Brain microvascular endothelial cell (primary cell): ENCODE measurements around the gene CRHR2.

Source experiments
- DNase-seq: peaks from one replicate; pipeline ENCODE4 v3.0.0-alpha.2; 2020
- H3K27ac ChIP-seq: fragments of 250-450 bp; sonication (Bioruptor Pico); 2 replicates; pipeline ENCODE4 v1.5.1; 2020; ENCODE audit warnings: mild to moderate bottlenecking, moderate library complexity
- H3K27me3 ChIP-seq: fragments of 250-450 bp; sonication (Bioruptor Pico); replicated peaks from 2 replicates; pipeline ENCODE4 v1.5.1; 2020; ENCODE audit warnings: mild to moderate bottlenecking
- H3K36me3 ChIP-seq: fragments of 250-450 bp; sonication (Bioruptor Pico); replicated peaks from 2 replicates; pipeline ENCODE4 v1.5.1; 2020; ENCODE audit warnings: mild to moderate bottlenecking
- H3K4me3 ChIP-seq: 2 replicates; pipeline ENCODE4 v1.5.1; 2011; ENCODE audit warnings: low read depth, mild to moderate bottlenecking, control low read depth, low read length, moderate library complexity
- in situ Hi-C: cut with HindIII; loops from 2 replicates; pipeline ENCODE4 v1.10.0; 2017; ENCODE audit warnings: low sequenced_read_pairs, low pct_ligation_motif_present
- TF ChIP-seq, protein P1 (sequence below): IDR thresholded peaks from 2 replicates; pipeline ENCODE4 v1.5.1; 2011; ENCODE audit warnings: low read depth, mild to moderate bottlenecking, moderate library complexity, low read length, control low read depth, inconsistent platforms; ENCODE audit errors: missing control alignments

The CRHR2 gene

DNA sequence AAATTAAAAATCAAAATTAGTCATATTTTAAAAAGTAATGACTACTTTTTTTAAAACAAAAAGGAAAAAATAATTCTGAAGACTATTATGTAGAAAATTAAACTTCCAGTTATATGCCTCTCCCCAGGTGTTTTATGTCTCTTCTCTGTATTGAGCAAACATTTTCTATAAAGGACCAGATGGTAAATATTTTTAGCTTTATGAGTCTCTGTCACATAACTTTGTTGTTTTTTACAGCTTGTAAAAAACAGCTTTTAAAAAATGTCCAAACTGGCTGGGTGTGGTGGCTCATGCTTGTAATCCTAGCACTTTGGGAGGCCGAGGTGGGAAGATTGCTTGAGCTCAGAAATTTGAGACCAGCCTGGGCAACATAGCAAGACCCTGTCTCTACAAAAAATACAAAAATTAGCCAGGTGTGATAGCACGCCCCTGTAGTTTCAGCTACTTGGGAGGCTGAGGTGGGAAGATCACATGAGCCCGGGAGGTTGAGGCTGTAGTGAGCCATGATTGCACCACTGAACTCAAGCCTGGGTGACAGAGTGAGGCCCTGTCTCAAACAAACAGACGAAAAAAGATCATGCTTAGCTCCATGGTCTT, 64.1 kb downstream of the CRHR2 start:
- in situ Hi-C loops = no loop called here
- peaks cover 89% of the 10 kb centered on the region for H3K36me3 ChIP-seq
- no peak for DNase-seq

DNA sequence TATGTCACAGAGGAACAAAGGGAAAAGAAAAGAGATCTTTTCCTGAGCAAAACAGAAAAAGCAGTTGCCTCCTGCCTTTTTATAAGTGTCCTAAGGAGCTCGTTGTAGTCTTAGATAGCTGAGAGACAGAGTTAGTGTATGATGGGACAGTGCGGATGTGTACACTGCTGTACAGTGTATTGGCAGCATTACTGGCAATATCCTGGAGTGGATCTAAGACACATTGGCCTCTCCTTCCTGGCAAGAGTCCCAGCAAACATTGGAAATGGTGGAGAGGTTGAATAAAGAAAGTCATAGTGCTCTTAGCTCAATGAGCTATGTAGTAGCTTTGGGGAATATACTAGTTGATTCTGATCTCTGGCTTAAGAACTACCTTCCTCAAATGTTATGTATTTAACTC, 64.9 kb downstream of the CRHR2 start:
- TF ChIP-seq, protein P1, sequence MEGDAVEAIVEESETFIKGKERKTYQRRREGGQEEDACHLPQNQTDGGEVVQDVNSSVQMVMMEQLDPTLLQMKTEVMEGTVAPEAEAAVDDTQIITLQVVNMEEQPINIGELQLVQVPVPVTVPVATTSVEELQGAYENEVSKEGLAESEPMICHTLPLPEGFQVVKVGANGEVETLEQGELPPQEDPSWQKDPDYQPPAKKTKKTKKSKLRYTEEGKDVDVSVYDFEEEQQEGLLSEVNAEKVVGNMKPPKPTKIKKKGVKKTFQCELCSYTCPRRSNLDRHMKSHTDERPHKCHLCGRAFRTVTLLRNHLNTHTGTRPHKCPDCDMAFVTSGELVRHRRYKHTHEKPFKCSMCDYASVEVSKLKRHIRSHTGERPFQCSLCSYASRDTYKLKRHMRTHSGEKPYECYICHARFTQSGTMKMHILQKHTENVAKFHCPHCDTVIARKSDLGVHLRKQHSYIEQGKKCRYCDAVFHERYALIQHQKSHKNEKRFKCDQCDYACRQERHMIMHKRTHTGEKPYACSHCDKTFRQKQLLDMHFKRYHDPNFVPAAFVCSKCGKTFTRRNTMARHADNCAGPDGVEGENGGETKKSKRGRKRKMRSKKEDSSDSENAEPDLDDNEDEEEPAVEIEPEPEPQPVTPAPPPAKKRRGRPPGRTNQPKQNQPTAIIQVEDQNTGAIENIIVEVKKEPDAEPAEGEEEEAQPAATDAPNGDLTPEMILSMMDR = no peak
- Histone ChIP-seq H3K4me3 (no peak overlapping the region), H3K36me3 (peaks cover 90% of the 10 kb centered on the region), H3K27ac (no peak overlapping the region), H3K27me3 (no peaks in the 10 kb centered on the region)
- in situ Hi-C loops = no loop called here
- no peak for DNase-seq

More for the DNA sequence above, 64.1 kb downstream of the CRHR2 start:
- TF ChIP-seq, protein P1 = no peak
- no peak overlapping the region for H3K4me3 ChIP-seq
- no peaks in the 10 kb centered on the region for H3K27me3 ChIP-seq
- H3K27ac ChIP-seq = no peak overlapping the region

DNA sequence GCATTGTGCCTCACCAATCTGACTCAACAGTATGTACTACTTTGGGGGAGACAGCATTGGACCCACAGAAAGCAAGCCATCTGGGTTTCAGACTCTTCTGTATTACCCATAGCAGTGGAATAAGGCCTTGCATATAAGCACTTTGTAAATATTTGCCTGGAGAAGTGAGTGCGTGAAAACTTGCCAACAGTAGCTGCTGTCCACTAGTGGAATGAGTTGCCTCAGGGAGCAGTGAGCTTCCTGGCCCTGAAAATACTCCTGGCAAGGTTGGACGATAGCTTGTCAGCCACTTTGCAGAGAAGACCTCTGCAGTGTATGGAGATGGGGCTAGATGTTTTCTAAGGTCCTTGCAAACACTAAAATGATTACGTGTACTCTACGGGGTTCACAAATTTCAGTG, 65.9 kb downstream of the CRHR2 start:
- Histone ChIP-seq H3K36me3 (peaks cover 89% of the 10 kb centered on the region), H3K27me3 (no peaks in the 10 kb centered on the region), H3K27ac (no peak overlapping the region), H3K4me3 (no peak overlapping the region)
- in situ Hi-C loops = no loop called here
- TF ChIP-seq, protein P1 = no peak
- DNase-seq = no peak

DNA sequence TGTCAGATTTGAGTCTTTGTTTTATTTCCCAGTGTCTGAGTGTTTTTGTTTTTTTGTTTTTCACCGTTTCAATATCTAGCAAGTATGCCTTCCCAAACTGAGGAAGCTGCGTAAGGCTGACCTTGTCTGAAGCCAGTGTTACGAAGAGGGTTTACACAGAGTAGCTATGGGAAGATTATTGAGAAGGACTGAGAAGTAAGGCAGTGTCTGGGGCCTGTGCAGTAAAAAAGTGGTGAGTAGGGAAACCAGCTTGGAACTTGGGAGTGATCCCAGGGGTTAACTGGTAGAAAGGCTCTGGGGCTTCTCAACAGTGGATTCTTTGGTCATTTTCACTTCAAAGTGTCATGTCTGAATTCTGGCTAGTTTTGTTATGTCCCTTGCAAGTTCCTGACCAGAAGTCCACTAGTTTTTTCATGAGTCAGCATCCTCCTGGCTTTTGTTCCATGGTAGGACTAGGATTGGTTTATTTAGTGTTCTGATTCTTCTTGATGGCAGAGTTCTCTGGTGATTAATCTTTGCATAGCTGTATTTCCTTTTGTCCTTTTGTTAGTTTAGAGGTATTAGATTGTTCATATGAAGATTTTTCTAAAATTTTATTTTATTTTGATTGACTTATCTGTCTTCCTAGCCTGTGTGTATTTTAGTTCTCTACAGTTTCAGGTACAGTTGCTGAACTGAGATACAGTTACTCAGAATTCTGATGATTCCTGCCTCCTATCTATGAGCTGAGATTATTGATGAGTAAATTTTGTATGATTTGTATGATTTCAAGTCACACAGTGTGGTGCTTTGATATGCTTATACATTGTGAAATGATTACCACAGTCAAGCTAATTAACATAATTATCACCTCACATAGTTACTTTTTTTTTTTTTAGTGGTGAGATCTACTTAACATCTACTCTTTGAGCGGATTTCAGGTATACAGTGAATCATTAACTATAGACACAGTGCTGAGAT, 68.6 kb downstream of the CRHR2 start:
- TF ChIP-seq, protein P1 = no peak
- no peak for DNase-seq
- Histone ChIP-seq H3K4me3 (no peak overlapping the region), H3K27ac (peak overlapping the region; percentile 75), H3K27me3 (no peaks in the 10 kb centered on the region), H3K36me3 (peaks cover 90% of the 10 kb centered on the region)
- in situ Hi-C loops = no loop called here

DNA sequence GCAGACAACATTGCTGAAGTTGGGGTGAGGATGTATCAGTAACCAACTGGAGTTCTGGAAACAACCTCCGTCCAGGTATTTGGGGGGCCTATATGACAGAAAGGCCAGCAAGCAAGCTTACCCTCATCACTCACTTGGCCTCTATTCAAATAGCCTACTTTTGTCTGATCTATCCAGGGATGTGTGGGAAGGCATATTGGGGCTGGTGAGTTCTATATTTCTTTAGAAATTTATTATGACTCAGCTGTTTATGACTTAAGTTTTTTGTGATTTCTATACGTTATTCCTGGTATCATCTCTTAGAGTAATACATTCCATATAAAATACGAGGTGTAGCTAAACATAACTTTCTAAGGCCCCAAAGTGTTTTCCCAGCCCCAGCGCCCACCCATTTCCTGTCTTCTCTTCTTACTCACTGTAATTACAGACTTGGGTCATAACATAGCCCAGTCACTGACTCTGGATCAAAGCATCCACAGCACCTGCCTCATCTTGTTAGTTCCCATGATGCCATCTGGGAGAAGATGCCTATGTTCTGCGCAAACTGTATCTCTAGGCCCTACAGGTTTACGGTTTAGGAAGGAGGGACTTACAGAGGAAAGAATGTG, 69.5 kb downstream of the CRHR2 start:
- H3K27ac ChIP-seq = peak overlapping the region; percentile 75
- TF ChIP-seq, protein P1 = no peak
- H3K36me3 ChIP-seq = peaks cover 86% of the 10 kb centered on the region

More for the DNA sequence above, 69.5 kb downstream of the CRHR2 start:
- in situ Hi-C loops = no loop called here
- Histone ChIP-seq H3K4me3 (no peak overlapping the region), H3K27me3 (no peaks in the 10 kb centered on the region)
- peak; percentile 57 for DNase-seq
